M059J (cell line): ENCODE results near the gene CAD. TPM values are rescaled to one million over a fixed set of nuclear protein-coding genes. Genes with fewer than 3 reads are reported as not detected.
A peak's percentile ranks its signal among the peaks of the same experiment; 100 is the strongest.

ENCODE experiments used
- DNase-seq: peaks from one replicate; pipeline ENCODE4 v3.0.0-alpha.2; 2012; ENCODE audit warnings: low read depth
- total RNA-seq: library from RNA; depleted of rRNA; stranded (reverse); fragments of >200 nt; shearing (Covaris generic); gene quantifications from 2 replicates; pipeline ENCODE4 v1.2.3, GENCODE V29; 2014

The CAD gene
- total RNA-seq, 1 experiment from 2014 or later = 17.1 TPM

GRCh38 chr2:27225526-27225925, 8.4 kb downstream of the CAD start:
- no peak for DNase-seq

GRCh38 chr2:27227501-27227900, 10.3 kb downstream of the CAD start:
- DNase-seq = no peak

GRCh38 chr2:27231921-27232320, 14.8 kb downstream of the CAD start:
- no peak for DNase-seq

- DNase-seq = no peak
Observed at GRCh38 chr2:27233341-27233740, 16.2 kb downstream of the CAD start.

- DNase-seq = no peak
Observed at GRCh38 chr2:27236136-27236535, 19.0 kb downstream of the CAD start.

- no peak for DNase-seq
Observed at GRCh38 chr2:27236626-27237025, 19.5 kb downstream of the CAD start.

- no peak for DNase-seq
Observed at GRCh38 chr2:27237341-27237945, 20.3 kb downstream of the CAD start.

- DNase-seq = no peak
Observed at GRCh38 chr2:27238976-27239375, 21.8 kb downstream of the CAD start.

- DNase-seq = no peak
Observed at GRCh38 chr2:27240406-27240805, 23.2 kb downstream of the CAD start.

- DNase-seq = no peak
Observed at GRCh38 chr2:27241761-27242613, 24.8 kb downstream of the CAD start.

- DNase-seq = no peak
Observed at GRCh38 chr2:27242614-27242951, 25.4 kb downstream of the CAD start.

GRCh38 chr2:27243391-27244130, 26.4 kb downstream of the CAD start:
- no peak for DNase-seq

- DNase-seq = no peak
Observed at GRCh38 chr2:27245116-27245515, 27.9 kb downstream of the CAD start.

GRCh38 chr2:27245626-27246025, 28.5 kb downstream of the CAD start:
- DNase-seq = no peak

- no peak for DNase-seq
Observed at GRCh38 chr2:27247893-27248292, 30.7 kb downstream of the CAD start.

GRCh38 chr2:27249159-27249890, 32.2 kb downstream of the CAD start:
- DNase-seq = peak; percentile 23

- DNase-seq = no peak
Observed at GRCh38 chr2:27249891-27250651, 32.9 kb downstream of the CAD start.

GRCh38 chr2:27250652-27251379, 33.6 kb downstream of the CAD start:
- no peak for DNase-seq

- DNase-seq = no peak
Observed at GRCh38 chr2:27251766-27252165, 34.6 kb downstream of the CAD start.

- DNase-seq = no peak
Observed at GRCh38 chr2:27255187-27255586, 38.0 kb downstream of the CAD start.

GRCh38 chr2:27255660-27256059, 38.5 kb downstream of the CAD start:
- no peak for DNase-seq
